Activated T-cell treated with anti-CD3 and anti-CD28 coated beads for 4 hours (primary cell): ENCODE results near the gene CRABP1.

ENCODE experiments used
- DNase-seq: peaks from one replicate; pipeline ENCODE4 v3.0.0-alpha.2; 2020

Gene CRABP1

DNA sequence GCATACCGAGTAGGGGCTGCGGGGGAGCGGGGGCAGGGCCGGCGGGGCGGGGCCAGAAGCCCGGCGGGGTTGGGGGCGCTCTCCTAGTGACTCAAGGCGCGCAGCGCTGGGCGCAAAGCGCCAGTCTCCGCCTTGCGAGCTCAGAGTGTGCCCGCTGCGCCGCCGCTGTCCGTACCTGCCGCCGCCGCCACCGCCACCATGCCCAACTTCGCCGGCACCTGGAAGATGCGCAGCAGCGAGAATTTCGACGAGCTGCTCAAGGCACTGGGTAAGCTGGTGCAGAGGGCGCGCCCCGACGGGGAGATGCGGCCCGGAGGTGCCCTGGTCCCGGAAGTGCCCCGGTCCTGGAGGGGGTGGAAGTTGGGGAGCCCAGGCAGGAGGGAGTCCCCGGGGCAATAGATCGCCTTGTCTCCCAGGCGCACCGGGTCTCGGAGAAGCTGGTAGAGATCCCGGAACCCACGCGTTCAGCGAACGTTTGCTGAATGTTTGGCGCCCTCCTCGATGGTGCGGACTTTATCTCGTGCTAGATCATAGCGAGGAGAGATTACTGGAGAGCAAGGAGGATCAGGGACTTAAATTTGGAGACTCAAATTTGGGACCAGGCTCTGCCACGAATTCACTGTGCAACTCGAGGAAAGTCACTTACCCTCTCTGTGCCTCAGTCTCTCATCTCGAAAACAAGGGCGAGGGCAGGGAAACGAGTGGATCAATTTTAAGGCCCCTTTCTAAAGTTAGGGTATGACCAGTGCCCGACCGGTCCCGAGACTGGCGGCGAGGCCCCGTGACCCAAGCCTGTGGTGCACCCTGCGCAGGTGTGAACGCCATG lies at the start of gene CRABP1:
CRABP1 (plus strand) TSS at position 123 of the 826 bp plus-strand sequence; CDS start at position 199, 76 bp downstream.
- DNase-seq = no peak

DNA sequence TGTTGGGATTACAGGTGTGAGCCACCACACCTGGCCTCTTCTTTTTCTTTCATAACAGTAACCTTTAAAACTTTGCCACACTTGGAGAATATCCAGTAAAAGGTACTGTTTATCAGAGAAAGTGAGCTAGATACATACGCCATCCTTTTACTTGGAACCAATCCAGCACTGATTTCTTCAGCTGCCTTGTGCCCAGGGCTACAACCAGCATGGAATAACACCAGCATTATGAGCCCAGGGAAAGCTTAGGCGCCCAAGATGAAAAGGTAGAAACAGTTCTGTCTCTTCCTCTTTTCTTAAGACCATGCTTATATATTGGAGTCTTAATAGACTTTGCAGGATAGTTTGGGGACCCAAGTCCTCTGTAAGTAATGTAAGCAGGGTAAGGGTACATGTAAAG lies 49.1 kb upstream of the CRABP1 start:
- DNase-seq = no peak

DNA sequence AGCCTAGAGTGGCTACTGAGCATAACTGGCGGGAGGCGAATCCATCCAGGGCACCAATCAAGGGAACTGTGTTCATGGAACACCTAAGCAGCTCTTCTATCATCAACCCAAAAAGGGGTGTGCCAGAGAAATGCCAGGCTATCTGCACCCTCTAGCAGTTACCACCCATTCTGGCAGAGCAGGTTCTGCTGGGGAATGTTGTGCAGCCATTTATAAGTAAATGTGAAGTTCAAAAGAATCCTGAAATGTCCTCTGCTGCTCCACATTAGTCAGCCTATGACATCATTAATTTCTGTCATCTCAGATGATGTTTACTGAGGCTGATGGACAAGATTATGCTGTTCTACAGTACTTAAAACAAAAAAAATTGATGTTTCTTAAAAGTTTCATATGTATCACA lies 48.5 kb upstream of the CRABP1 start:
- DNase-seq = no peak

DNA sequence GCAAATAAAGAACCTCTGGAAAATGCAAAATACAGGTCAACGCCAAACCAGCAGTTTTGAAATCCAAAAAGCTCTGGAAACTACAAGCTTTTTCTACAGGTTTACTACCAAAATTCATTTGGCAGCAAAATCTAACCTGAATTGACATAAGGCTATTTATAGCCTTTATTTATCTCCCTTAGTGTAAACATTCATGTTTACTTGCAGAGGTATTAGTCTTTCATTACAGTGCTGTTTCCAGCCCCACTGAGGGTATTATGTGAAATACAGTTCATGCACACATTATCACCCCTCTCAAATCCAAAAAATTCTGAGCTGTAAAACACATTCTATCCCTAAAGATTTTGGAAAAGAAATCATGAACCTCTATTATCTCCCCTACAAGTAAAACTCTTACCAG lies 47.9 kb upstream of the CRABP1 start:
- DNase-seq = no peak

DNA sequence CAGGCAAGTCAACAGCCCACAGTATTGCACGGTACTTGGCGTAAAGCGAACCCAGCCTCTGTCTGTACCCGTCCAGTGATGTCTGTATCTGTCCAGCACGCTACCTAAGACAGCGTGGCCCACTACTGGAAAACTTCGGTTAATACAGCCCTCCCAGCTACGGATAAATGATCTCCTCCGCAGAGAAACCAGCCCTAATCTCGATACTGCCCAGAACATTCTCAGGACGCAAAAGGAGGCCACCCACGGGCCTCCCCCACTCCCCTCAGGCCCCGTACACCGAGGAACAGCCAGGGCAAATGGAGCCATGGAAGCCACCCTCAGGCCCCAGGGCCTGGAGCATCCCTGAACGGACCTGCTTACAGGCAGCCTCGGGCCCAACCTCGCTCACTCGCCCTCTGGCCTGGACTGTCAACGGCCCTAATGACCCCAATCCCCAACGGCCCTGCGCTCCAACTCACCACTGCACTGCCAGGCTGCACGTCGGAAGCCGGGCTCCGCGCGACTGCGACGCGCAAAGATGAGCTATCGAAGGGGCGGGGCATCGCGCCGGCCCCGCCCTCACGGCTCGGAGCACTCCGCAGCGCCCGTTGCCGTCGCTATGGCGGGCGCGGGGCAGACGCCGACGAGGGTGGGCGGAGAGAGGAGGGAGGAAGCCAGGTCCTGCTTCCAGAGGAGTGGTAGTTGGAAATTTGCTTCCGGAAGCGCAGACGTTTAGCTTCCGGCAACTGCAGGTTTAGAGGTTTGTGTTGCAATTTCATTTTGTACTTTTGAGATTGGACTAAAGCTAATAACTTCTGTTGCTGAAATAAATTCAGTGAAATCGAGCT lies 40.8 kb upstream of the CRABP1 start, which contains the start of gene SKIC8:
SKIC8 (minus strand) TSS at position 509 of the 830 bp plus-strand sequence. CDS start 3,923 bp downstream, outside the sequence.
- DNase-seq = peak; percentile 83

DNA sequence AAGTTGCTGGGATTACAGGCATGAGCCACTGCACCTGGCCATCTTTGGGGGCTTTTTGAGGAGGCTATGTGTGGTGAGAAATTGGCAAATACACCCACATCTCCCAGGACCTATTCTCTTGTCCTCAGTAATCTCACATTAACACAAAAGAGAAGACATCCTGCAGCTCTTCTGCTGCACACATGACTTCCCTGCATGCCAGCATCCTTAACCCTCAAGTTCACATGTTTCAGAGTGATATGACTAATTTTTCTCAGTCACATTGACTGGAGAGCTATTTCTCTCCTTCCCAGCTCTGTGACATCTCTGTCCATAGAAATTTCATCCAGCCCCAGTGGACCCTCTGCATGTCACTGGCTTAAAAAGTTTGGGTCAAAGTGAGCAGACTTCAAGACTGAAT lies 38.8 kb upstream of the CRABP1 start:
- DNase-seq = no peak

DNA sequence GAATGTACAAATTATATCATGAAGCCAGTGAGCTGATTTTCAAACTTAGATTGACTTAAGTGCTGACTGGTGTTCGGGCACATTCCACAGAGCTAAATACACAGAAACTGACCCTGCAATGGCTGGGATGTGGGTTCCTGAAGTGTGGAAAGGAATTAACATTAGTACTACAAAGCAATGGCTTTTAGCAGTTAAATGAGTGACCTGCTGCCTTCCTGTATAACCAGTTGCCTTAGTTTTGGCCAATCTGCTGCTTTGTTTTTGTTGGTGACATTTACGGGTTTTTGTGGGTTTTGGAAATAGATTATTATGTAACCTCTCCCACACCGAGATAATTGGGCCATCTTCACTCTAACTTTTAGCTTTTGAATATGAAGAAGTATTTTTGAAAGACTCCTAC lies 38.3 kb upstream of the CRABP1 start:
- no peak for DNase-seq

DNA sequence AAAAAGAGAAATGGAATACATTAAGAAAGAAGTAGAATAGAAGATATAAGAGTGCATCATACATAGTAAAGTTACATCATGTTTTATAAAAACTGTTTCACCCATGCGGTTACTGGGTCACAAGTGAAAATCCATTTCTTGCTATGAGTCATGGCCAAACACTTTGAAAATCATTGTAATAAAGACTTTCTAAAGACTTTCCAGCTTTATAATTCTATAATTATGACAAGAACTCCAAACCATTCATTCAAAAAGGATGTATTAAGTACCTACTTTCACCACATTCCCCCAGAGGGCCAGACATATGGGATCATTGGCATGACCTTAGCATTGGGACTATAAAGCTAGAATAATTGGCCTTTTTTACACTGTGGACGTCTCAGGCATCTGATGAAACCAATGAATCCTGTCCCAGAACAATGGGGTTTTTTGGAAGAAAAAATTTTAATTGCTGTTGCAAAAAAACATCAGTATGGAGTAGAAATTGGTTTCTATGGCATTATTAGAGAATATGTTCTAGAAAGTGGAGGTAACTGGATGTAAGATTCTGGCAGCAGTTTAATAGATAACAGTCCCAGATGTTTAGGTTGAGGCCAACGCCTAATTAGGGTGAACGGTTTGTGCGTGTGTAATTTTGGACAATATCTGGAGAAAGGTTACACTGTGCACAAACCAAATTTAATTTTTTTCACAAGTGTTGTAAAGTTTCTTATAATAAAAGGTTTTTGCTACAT lies 37.4 kb upstream of the CRABP1 start:
- no peak for DNase-seq

DNA sequence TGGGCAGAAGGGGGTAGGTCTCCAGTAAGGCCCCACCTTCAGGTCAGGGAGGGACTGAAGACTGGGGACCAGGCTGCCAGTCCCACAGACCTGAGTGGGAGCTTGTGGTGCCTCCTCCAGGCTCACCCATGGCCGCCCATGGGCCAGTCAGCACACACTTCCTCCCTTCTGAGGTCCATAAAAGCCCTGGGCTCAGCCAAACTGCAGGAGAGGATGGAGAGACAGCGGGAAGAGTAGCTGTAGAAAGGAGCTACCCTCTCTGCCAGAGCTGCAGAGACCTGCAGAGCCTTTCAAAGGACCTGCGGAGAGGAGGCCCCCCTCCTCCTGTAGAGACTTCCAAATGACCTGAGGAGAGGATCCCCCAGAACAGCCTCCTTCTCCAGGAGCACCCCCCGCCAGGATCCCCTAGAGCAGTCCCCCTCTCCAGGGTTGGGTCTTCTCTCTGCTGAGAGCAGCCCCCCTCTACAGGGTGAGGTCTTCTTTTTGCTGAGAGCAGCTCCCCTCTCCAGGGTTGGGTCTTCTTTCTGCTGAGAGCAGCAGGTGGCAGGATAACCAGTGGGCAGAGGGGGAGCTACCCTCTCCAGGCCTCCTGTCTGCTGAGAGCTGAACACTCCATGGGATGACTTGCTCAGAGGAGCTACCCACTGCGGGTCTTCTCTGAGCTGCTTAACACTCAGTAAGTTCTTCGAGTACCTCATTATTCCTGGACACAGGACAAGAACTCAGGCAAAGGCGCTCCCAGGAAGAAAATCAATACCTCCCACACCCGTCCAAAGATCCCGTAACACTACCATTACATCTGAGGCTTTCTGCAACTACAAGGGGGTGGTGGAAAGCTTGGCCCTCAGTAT lies 35.7 kb upstream of the CRABP1 start:
- no peak for DNase-seq

DNA sequence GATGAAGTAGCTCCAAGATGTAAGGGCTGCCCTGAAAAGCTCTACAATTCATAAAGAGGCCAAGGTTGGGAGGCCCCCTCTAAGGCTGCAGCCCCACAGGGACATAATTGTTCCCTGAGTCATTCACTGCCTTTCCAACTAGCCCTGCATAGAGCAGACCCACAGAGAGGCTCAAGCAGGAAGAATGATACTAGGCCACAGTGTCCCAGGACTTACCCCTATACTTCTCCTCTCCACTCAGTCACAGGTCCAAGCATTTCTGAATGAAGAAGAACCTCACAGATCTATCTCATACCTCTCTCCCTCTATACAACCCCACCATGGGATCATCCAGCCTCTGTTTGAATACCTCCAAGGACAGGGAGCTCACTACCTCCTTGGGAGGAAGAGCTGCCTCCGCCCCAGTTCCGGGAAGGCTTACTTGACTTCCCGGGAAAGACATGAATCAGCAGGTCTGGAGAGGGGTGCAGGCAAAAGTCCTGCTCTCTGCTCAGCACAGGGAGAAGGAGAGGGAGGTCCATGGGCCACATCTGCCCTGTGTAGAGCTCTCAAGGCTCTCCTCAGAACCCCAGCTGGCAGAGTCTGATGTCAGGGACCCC lies 33.9 kb upstream of the CRABP1 start:
- DNase-seq = no peak

DNA sequence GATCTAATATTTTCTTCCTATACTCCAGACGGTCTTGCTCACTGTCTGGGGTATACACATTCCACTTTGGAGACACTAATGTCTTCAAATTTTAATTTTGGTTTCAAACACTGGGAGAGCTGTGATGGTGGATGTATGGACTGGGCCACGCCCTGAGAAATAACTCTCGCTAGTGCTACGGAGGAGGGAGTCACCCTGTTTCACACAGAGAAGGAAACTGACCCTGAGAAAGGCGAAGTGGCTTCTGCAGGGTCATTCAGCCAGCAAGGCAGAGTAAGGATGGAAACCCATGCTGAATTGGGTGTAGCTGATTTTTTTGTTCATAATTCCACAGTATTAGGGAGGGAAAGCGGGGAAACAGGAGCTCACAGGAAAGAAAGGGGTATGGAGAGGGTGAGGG lies 32.2 kb upstream of the CRABP1 start:
- no peak for DNase-seq

DNA sequence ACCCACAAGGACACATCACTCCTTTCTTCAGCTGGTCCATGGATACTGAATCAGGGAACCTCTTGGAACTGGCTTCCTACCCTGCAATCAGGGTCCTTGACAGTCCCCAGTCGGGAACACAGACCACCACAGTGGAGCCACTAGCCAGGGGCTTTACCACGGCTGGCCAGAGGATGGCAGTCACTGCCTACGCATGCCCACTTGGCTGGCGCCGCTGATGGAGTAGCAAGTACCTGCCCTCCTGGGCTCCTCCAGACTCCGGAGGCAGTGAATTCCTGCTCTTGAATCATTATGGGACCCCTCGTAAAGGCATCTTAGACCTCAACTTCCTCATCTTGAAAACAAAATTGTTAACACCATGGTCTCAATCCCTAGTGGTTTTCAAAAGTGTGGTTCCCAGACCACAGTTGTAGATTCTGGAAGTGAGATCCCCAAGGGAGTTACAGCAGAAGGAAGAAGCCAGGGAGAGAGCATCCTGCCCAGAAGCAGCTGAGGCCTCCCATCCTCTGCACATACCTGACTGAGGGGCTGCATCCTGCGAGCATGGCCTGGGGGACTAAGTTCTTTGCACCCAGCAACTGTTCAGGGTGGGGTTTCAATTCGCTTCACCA lies 31.6 kb upstream of the CRABP1 start:
- DNase-seq = peak; percentile 7

DNA sequence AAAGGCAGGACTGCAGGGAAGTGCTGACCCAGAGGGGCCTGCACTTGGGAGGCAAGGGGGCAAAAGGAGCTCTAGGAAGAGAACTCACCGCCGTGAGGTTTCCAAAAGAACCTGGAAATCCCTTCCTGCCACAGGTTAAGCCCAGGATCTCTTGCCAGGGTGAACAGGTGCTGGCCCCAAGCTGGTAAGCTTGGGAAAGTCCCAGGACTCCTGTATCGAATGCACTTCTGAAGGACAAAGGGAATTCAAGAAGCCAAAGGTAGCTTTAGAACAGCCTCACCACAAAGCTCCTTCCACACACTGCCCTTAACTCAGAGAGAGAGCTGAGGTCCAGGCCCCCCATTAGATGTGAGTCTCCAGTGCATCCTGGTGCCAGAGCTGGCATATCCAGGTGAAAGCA lies 28.9 kb upstream of the CRABP1 start:
- no peak for DNase-seq

DNA sequence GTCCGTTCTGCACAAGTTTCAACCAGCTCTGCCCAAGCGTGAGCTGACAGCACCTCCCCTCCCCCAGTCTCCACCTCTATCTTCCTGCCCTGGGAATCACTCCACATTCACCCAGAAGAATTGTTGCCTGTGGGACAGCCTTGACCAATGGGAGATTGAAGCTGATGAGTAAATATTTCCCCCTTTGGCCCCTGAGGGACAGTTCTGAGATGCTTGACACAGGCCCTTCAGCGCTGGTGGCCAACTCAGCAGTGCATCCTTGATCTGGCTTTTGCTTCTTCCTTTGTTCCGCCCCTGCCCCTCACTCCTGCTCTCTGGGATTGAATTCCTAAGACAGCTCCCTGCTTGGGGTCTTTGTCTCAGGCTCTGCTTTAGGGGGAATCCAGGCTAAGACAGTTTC lies 27.6 kb upstream of the CRABP1 start:
- DNase-seq = no peak

DNA sequence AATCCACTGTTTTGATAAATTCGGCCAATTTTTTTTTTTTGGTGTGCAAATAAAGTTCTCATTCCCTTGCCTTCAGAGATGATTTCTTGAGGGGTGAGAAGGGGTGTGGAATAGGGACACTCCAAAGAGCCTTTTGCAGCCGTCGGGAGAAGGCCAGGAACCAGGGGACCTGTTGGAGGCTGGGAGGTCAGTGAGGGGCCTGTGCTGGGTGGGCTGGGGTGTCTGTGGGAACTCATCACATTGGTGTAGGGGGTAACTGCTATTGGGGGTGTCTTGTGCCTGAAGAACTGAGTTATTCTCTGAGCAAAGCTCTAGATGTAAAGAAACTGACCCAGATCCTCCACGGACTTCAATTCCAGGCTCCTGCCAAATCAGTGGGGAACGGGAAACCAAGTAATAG lies 27.2 kb upstream of the CRABP1 start:
- DNase-seq = no peak

DNA sequence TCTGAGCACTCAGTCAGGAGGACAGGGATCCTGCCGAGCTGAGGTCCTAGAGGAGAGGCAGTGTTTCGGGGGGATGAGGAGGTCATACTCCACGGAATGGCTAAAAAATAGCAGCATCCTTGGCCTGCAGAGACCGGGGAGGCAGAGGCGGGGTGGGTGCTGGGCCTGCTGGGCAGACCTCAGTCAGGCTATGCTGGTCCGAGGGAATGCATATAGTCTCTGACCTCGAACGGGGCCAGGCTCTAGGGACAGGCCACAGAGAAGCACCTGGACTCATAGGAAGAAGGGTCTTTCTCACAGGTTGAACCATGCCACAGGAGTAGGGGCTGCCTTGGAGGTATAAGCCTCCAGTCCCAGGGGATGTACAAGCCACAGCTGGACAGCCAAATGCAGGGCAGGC lies 26.8 kb upstream of the CRABP1 start:
- no peak for DNase-seq

DNA sequence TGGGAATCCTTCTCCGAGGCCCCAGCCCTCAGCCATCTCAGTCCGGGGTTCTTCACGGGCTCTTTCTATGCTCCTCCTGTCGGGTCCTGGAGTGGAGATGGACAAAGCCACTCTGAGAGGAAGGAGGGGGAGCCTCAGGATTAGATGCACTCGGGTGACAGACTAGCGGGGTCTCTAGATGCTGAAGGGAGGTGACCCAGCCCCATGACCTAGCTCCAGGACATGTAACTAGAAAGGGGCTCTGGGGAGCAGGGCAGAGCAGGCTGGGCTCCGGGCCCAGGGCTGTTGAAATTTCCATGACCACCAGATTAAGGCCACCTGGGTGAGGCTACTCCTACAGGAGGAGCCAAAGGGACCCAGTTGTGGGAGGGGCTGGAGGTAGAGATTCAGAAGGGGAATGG lies 26.0 kb upstream of the CRABP1 start:
- no peak for DNase-seq

DNA sequence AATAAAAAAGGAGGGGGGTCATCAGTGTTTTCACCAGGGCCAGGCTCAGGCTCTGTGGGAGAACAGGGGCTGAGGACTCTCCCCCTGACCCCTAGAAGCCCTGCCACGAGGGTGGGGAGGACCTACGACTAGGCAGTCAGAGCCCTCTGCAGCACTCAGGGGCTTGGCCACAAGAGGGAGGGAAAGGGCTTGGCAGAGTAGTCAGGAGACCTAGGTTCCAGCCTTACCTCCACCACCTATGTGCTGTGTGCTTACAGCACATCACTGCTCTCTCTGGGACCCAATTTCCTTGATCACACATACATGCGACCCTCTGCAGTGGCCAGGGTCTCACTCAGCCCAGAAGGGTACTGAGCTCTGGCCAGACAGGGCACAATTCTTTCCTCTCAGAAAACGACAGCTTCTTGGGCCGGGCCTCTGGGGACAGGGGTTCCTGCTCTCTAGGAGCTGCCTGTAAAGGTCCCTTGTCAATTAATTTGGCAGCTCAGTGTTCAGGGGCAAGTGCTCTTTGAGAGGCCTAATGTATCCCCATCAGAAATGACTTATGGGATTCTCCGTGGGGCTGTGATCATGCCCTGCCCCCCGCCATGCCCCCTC lies 24.4 kb upstream of the CRABP1 start:
- no peak for DNase-seq

DNA sequence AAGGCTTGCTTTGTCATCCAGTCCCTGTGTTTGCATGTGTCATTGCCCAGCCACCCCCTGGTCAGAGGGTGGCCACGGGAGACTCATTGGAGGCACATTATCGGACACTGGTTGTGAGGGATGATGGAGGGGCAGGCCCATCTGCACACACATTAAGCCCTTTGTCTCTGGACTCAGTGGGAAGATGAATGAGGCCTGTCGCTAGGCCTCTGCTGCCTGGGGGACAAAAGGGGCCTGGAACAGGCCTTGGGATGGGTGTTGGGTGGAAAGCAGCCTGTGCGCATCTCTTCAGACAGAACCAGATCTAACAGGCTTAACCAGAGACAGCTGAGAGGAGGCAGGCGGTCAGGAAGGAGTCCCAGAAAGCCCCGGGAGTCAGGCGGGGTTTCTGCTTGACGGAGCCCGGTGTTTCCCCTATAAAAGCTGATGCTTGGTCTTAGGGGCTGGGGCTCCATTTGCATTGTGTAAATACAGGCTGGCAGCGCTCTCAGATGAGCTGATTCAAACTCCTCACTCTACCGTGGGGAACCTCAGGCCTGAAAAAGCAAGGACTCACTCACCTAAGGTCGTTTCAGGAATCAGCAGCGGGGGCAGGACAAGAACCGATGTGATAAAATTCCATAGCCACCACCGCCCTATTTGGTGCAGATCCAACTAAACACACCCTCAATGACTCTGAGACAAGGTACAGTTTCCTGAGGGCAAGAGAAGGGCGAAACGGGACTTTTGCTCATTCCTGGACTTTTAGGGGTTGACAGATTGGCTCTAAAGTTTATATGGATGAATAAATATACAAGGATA lies 23.7 kb upstream of the CRABP1 start:
- no peak for DNase-seq

DNA sequence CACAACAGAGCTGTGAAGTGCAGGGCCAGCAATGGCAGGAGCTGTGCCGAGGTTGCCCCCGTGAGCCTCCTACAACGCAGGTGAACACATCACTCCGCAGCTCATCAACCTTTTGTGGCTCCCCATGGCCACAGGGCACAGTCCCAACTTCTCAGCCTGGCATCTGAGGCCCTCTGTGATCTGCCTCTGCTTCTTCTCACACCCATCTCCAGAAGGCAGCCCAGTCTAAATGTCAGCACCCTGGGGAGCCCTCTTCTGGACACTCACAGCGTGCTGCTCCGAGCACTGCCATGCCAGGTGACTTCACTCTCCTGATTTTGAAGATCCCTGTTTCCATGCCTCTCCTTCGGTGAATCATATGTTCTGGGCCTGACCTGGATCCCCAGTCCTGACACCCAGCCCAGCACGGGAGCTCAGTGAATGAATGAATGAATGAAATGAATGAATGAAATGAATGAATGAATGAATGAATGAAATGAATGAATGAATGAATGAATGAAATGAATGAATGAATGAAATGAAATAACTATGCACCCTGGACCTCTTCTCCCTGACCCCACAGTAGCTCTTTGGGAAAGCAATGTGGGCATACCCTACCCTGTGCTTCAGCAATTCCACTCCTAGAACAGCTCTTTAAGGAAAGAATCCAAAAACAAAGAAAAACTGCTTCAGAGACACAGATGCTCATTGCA lies 22.9 kb upstream of the CRABP1 start:
- DNase-seq = no peak
